ENCODE results near the gene FEV.

DNA sequence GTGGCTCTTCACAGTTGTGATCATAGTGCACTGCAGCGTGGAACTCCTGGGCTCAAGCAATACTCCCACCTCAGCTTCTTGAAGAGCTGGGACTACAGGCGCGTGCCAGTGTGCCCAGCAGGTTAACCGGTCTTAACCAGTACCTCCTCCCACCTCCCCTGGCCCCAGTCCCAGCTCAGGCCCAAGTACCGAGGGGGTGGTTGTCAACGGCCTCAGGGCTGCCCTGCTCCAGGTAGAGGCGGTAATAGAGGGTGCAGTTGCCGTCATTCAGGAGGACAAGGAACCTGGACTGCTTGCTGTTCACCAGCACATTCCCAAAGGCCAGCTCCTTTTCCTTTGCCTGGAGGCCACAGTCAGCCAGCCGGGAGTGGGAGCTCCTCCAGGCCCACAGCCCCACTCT, 36.6 kb upstream of the FEV start:
- no peak for TF ChIP-seq EZH2 (IDR thresholded peaks at IDR 0.05; ENCODE audit: borderline replicate concordance, insufficient read depth, low read length, poor library complexity, severe bottlenecking)
- no peak for TF ChIP-seq EP300 (conservative IDR thresholded peaks at IDR 0.05; ENCODE audit: poor library complexity, severe bottlenecking)
- TF ChIP-seq, protein P1, sequence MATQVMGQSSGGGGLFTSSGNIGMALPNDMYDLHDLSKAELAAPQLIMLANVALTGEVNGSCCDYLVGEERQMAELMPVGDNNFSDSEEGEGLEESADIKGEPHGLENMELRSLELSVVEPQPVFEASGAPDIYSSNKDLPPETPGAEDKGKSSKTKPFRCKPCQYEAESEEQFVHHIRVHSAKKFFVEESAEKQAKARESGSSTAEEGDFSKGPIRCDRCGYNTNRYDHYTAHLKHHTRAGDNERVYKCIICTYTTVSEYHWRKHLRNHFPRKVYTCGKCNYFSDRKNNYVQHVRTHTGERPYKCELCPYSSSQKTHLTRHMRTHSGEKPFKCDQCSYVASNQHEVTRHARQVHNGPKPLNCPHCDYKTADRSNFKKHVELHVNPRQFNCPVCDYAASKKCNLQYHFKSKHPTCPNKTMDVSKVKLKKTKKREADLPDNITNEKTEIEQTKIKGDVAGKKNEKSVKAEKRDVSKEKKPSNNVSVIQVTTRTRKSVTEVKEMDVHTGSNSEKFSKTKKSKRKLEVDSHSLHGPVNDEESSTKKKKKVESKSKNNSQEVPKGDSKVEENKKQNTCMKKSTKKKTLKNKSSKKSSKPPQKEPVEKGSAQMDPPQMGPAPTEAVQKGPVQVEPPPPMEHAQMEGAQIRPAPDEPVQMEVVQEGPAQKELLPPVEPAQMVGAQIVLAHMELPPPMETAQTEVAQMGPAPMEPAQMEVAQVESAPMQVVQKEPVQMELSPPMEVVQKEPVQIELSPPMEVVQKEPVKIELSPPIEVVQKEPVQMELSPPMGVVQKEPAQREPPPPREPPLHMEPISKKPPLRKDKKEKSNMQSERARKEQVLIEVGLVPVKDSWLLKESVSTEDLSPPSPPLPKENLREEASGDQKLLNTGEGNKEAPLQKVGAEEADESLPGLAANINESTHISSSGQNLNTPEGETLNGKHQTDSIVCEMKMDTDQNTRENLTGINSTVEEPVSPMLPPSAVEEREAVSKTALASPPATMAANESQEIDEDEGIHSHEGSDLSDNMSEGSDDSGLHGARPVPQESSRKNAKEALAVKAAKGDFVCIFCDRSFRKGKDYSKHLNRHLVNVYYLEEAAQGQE (IDR thresholded peaks at IDR 0.05; ENCODE audit: borderline replicate concordance) = no peak
- TF ChIP-seq, protein P2, sequence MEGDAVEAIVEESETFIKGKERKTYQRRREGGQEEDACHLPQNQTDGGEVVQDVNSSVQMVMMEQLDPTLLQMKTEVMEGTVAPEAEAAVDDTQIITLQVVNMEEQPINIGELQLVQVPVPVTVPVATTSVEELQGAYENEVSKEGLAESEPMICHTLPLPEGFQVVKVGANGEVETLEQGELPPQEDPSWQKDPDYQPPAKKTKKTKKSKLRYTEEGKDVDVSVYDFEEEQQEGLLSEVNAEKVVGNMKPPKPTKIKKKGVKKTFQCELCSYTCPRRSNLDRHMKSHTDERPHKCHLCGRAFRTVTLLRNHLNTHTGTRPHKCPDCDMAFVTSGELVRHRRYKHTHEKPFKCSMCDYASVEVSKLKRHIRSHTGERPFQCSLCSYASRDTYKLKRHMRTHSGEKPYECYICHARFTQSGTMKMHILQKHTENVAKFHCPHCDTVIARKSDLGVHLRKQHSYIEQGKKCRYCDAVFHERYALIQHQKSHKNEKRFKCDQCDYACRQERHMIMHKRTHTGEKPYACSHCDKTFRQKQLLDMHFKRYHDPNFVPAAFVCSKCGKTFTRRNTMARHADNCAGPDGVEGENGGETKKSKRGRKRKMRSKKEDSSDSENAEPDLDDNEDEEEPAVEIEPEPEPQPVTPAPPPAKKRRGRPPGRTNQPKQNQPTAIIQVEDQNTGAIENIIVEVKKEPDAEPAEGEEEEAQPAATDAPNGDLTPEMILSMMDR (IDR thresholded peaks at IDR 0.05; ENCODE audit: poor library complexity, severe bottlenecking) = no peak
- TF ChIP-seq TAF1 (IDR thresholded peaks at IDR 0.05; ENCODE audit: low read depth) = no peak
- TF ChIP-seq RAD21 (conservative IDR thresholded peaks at IDR 0.05) = no peak
- TF ChIP-seq POLR2AphosphoS5 (IDR thresholded peaks at IDR 0.05) = no peak
- TF ChIP-seq MXI1 (conservative IDR thresholded peaks at IDR 0.05; ENCODE audit: poor library complexity, severe bottlenecking) = no peak
